NB4 (cell line): ENCODE data around the gene CCNT1.

ENCODE experiments used
- CTCF ChIP-seq: IDR thresholded peaks from one replicate; pipeline ENCODE4 v1.5.1; 2012; ENCODE audit warnings: low read depth, low read length
- POLR2A ChIP-seq: IDR thresholded peaks from 2 replicates; pipeline ENCODE4 v1.6.1; 2011; ENCODE audit warnings: mild to moderate bottlenecking; ENCODE audit not compliant: insufficient read length; ENCODE audit errors: extremely low read depth
- TF ChIP-seq, protein P1 (sequence below): IDR thresholded peaks from 2 replicates; pipeline ENCODE4 v1.6.1; 2011; ENCODE audit warnings: low read depth, low read length

- no peak for TF ChIP-seq CTCF
- TF ChIP-seq POLR2A, result no peak
- TF ChIP-seq, protein P1, sequence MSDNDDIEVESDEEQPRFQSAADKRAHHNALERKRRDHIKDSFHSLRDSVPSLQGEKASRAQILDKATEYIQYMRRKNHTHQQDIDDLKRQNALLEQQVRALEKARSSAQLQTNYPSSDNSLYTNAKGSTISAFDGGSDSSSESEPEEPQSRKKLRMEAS, result no peak
These were observed 56.6 kb downstream of the CCNT1 start for GRCh38 chr12:48659863-48660262.
